Spleen (tissue), 11 donors: ENCODE measurements around the gene ZNF672. TPM values are rescaled to one million over a fixed set of nuclear protein-coding genes. Genes with fewer than 3 reads are reported as not detected.
A peak's percentile ranks its signal among the peaks of the same experiment; 100 is the strongest.

ENCODE experiments used
- DNase-seq: peaks from one replicate; pipeline ENCODE4 v3.0.0-alpha.2; 2020
- H3K27ac ChIP-seq, 8 donors: fragments of 200-600 bp; sonication (generic) in 7 of 8; 1 replicate in 4 of 8; 2 replicates in 4 of 8; pipeline versions ENCODE4 v1.5.0 to v1.8.0; 2016 to 2021; ENCODE audit warnings: inconsistent platforms in 4 of 8, mild to moderate bottlenecking in 4 of 8, moderate library complexity in 1 of 8
- H3K27me3 ChIP-seq, 7 donors: fragments of 200-600 bp; sonication (generic) in 6 of 7; replicated peaks in 1 of 7; 1 replicate in 4 of 7; 2 replicates in 3 of 7; pipeline versions ENCODE4 v1.5.0 to v1.8.0; 2016 to 2021; ENCODE audit warnings: inconsistent platforms in 3 of 7, mild to moderate bottlenecking in 1 of 7
- H3K36me3 ChIP-seq, 6 donors: fragments of 200-600 bp; sonication (generic) in 5 of 6; 1 replicate in 4 of 6; 2 replicates in 2 of 6; pipeline versions ENCODE4 v1.5.0 to v1.8.0; 2016 to 2021; ENCODE audit warnings: inconsistent platforms in 2 of 6
- H3K4me1 ChIP-seq, 6 donors: fragments of 200-600 bp; sonication (generic) in 5 of 6; 1 replicate in 3 of 6; 2 replicates in 3 of 6; pipeline versions ENCODE4 v1.5.0 to v1.8.0; 2016 to 2021; ENCODE audit warnings: inconsistent platforms in 3 of 6
- H3K4me3 ChIP-seq, 8 donors: fragments of 200-600 bp; sonication (generic) in 7 of 8; 1 replicate in 4 of 8; 2 replicates in 4 of 8; pipeline versions ENCODE4 v1.5.0 to v1.8.0; 2016 to 2021; ENCODE audit warnings: inconsistent platforms in 4 of 8, mild to moderate bottlenecking in 4 of 8, moderate library complexity in 2 of 8
- H3K9me3 ChIP-seq, 8 donors: fragments of 200-600 bp; sonication (generic) in 7 of 8; 1 replicate in 4 of 8; 2 replicates in 4 of 8; pipeline versions ENCODE4 v1.5.0 to v1.8.0; 2016 to 2021; ENCODE audit warnings: inconsistent platforms in 4 of 8
- CTCF ChIP-seq, 11 experiments: fragments of 200-600 bp in 7 of 11; fragments of 450-650 bp in 4 of 11; sonication (generic) in 4 of 11; IDR thresholded peaks in 8 of 11; conservative IDR thresholded peaks in 3 of 11; 1 replicate in 7 of 11; 2 replicates in 4 of 11; pipeline versions ENCODE4 v1.4.0 to v1.8.0; 2016 to 2021; ENCODE audit warnings: antibody characterized with exemption in 11 of 11, inconsistent platforms in 4 of 11, mild to moderate bottlenecking in 1 of 11
- POLR2A ChIP-seq, 3 donors: fragments of 450-650 bp; IDR thresholded peaks; one replicate each; pipeline ENCODE4 v1.5.1; 2017; ENCODE audit warnings: antibody characterized with exemption in 3 of 3, mild to moderate bottlenecking in 1 of 3
- POLR2AphosphoS5 ChIP-seq, 3 donors: sonication (generic); formaldehyde crosslinking; IDR thresholded peaks; one replicate each; pipeline ENCODE4 v1.5.1; 2017; ENCODE audit warnings: antibody characterized with exemption in 3 of 3
- WGBS, 5 donors: extraction: QIAGEN DNeasy Blood & Tissue Kit in 3 of 5; methylation state at CpG; one replicate each; pipeline versions ENCODE4 v1.1.5 to v1.1.7; 2013 to 2018; 5-methylcytosine and 5-hydroxymethylcytosine counted together
- intact Hi-C: fragments of 100-400 bp; cut with DNase I; formaldehyde crosslinking; loops from one replicate; pipeline ENCODE4 v1.15.0; 2023; ENCODE audit warnings: low total_unique reads
- polyA plus RNA-seq, 3 donors: library from polyadenylated mRNA; stranded (reverse); fragments of 200-250 nt; gene quantifications; one replicate each; pipeline ENCODE4 v1.2.1, GENCODE V29; 2013
- total RNA-seq, 7 donors: library from RNA; depleted of rRNA in 3 of 7; stranded (reverse); fragments of >200 nt in 3 of 7; fragmentation: NEBNext Ultra II Directional in 4 of 7; extraction: Animal tissue kit (Norgen Biotek cat#: 25700) in 4 of 7; gene quantifications; one replicate each; pipeline versions ENCODE4 v1.1.0 to v1.2.1, GENCODE V29; 2016 to 2021
- donor health status: healthy with polysubstance abuse.
- donor health status: DM: no; HTN: no; CAD: no; lungs with moderate emphysema.
- donor health status: DM: no; HTN: no; CAD: no.
- donor health status: Bipolar disorder and iron deficiency.
- donor health status: healthy.
- donor health status: DM: no; HTN: no; CAD: no.
- donor health status: DM: yes; HTN: yes; CAD: no.

Gene ZNF672
- total and polyA plus RNA-seq, 10 donors, result 13.2 to 43.1 (median 36.1) TPM

- TF ChIP-seq POLR2A (IDR thresholded peaks at IDR 0.05), result no peak
- TF ChIP-seq CTCF (IDR thresholded peaks at IDR 0.05 in 8 of 11, conservative IDR thresholded peaks at IDR 0.05 in 3 of 11), result peak in 1 of 11 experiments; percentile 5
- intact Hi-C loops, result no loop called here
- Histone ChIP-seq H3K4me3 (no peak overlapping the region), H3K9me3 (no peaks in the 10 kb centered on the region), H3K36me3 (peaks cover 0 to 60% (median 21%) of the 10 kb centered on the region in 6 donors), H3K27me3 (no peaks in the 10 kb centered on the region), H3K4me1 (peaks cover 7 to 67% (median 28%) of the 10 kb centered on the region in 6 donors), H3K27ac (peak overlapping the region in 3 of 8 donors; percentile 26 to 57 (median 37))
- WGBS, 5 donors, result 61 to 76% (median 74%) methylated on average over 8 of the region's 8 CpGs
- DNase-seq, result peak; percentile 69
Measured at GRCh38 chr1:248853663-248854375, 15.8 kb downstream of the ZNF672 start.

GRCh38 chr1:248855580-248855979 is 17.6 kb downstream of the ZNF672 start:
- TF ChIP-seq CTCF (IDR thresholded peaks at IDR 0.05 in 8 of 11, conservative IDR thresholded peaks at IDR 0.05 in 3 of 11) (no peak), POLR2A (IDR thresholded peaks at IDR 0.05) (no peak), POLR2AphosphoS5 (IDR thresholded peaks at IDR 0.05) (peak in 2 of 3 donors; percentile 22 to 68)
- intact Hi-C loops, result no loop called here
- Histone ChIP-seq H3K27ac (peak overlapping the region in 2 of 8 donors; percentile 8), H3K36me3 (peaks cover 0 to 42% (median 3%) of the 10 kb centered on the region in 6 donors), H3K9me3 (no peaks in the 10 kb centered on the region), H3K27me3 (no peaks in the 10 kb centered on the region), H3K4me1 (peaks cover 11 to 81% (median 36%) of the 10 kb centered on the region in 6 donors), H3K4me3 (no peak overlapping the region)
- WGBS, 5 donors, result 94 to 97% (median 95%) methylated on average over 2 to 6 of the region's 6 CpGs
- DNase-seq, result peak; percentile 47

- TF ChIP-seq CTCF (IDR thresholded peaks at IDR 0.05 in 8 of 11, conservative IDR thresholded peaks at IDR 0.05 in 3 of 11) (no peak), POLR2AphosphoS5 (IDR thresholded peaks at IDR 0.05) (peak in 1 of 3 donors; percentile 6), POLR2A (IDR thresholded peaks at IDR 0.05) (no peak)
- H3K9me3 ChIP-seq, result no peaks in the 10 kb centered on the region
- peak overlapping the region in 1 of 8 donors; percentile 8 for H3K27ac ChIP-seq
- H3K36me3 ChIP-seq, result peaks cover 0 to 36% (median 1%) of the 10 kb centered on the region in 6 donors
- intact Hi-C loops, result no loop called here
- H3K4me3 ChIP-seq, result no peak overlapping the region
- H3K27me3 ChIP-seq, result no peaks in the 10 kb centered on the region
- H3K4me1 ChIP-seq, result peaks cover 11 to 81% (median 36%) of the 10 kb centered on the region in 6 donors
- 94 to 100% (median 100%) methylated on average over 1 of the region's 1 CpG for WGBS, 5 donors
- no peak for DNase-seq
Measured at GRCh38 chr1:248856176-248856575, 18.2 kb downstream of the ZNF672 start.

GRCh38 chr1:248857201-248857600 is 19.2 kb downstream of the ZNF672 start:
- Histone ChIP-seq H3K4me1 (peaks cover 11 to 79% (median 35%) of the 10 kb centered on the region in 6 donors), H3K36me3 (peaks cover 0 to 28% (median 0%) of the 10 kb centered on the region in 6 donors), H3K4me3 (peak overlapping the region in 1 of 8 donors; percentile 76), H3K27me3 (no peaks in the 10 kb centered on the region), H3K27ac (peak overlapping the region in 2 of 8 donors; percentile 98 to 99), H3K9me3 (no peaks in the 10 kb centered on the region)
- WGBS, 5 donors, result 87 to 94% (median 91%) methylated on average over 7 of the region's 7 CpGs
- TF ChIP-seq CTCF (IDR thresholded peaks at IDR 0.05 in 8 of 11, conservative IDR thresholded peaks at IDR 0.05 in 3 of 11) (no peak), POLR2A (IDR thresholded peaks at IDR 0.05) (no peak), POLR2AphosphoS5 (IDR thresholded peaks at IDR 0.05) (no peak)
- intact Hi-C loops, result no loop called here
- no peak for DNase-seq
